ENCODE results near the gene SLC16A9. TPM values are rescaled to one million over a fixed set of nuclear protein-coding genes. Genes with fewer than 3 reads are reported as not detected.

Gene SLC16A9
- total RNA-seq, 4 donors from 2014 or later, result 35.6 to 63.8 (median 41.6) TPM

- 96 to 98% methylated on average over 1 of the region's 1 CpG for WGBS, 2 donors
Measured at GRCh38 chr10:59694936-59695335, 14.7 kb downstream of the SLC16A9 start.

GRCh38 chr10:59692113-59692512, 17.5 kb downstream of the SLC16A9 start:
- TF ChIP-seq POLR2A (IDR thresholded peaks at IDR 0.05), result no peak
- 92 to 94% methylated on average over 2 of the region's 2 CpGs for WGBS, 2 donors
- intact Hi-C loops (cut with DNase I), result no loop called here

More at GRCh38 chr10:59694936-59695335, 14.7 kb downstream of the SLC16A9 start:
- Histone ChIP-seq H3K27me3 (no peaks in the 10 kb centered on the region), H3K4me3 (replicated peaks in 1 of 3) (no peak overlapping the region), H3K4me1 (no peaks in the 10 kb centered on the region), H3K36me3 (no peaks in the 10 kb centered on the region), H3K27ac (no peak overlapping the region), H3K9me3 (no peaks in the 10 kb centered on the region)
- intact Hi-C loops (cut with DNase I), result no loop called here
- no peak for DNase-seq
- no peak for TF ChIP-seq POLR2A (IDR thresholded peaks at IDR 0.05)
- TF ChIP-seq, protein P1, sequence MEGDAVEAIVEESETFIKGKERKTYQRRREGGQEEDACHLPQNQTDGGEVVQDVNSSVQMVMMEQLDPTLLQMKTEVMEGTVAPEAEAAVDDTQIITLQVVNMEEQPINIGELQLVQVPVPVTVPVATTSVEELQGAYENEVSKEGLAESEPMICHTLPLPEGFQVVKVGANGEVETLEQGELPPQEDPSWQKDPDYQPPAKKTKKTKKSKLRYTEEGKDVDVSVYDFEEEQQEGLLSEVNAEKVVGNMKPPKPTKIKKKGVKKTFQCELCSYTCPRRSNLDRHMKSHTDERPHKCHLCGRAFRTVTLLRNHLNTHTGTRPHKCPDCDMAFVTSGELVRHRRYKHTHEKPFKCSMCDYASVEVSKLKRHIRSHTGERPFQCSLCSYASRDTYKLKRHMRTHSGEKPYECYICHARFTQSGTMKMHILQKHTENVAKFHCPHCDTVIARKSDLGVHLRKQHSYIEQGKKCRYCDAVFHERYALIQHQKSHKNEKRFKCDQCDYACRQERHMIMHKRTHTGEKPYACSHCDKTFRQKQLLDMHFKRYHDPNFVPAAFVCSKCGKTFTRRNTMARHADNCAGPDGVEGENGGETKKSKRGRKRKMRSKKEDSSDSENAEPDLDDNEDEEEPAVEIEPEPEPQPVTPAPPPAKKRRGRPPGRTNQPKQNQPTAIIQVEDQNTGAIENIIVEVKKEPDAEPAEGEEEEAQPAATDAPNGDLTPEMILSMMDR (IDR thresholded peaks at IDR 0.05), result no peak

GRCh38 chr10:59688921-59689351, 20.7 kb downstream of the SLC16A9 start:
- WGBS, 2 donors, result 83% methylated on average over 5 of the region's 5 CpGs

More at GRCh38 chr10:59692113-59692512, 17.5 kb downstream of the SLC16A9 start:
- H3K4me3 ChIP-seq (replicated peaks in 1 of 3), result no peak overlapping the region
- no peak for DNase-seq
- H3K36me3 ChIP-seq, result no peaks in the 10 kb centered on the region
- H3K9me3 ChIP-seq, result no peaks in the 10 kb centered on the region
- no peak overlapping the region for H3K27ac ChIP-seq
- no peaks in the 10 kb centered on the region for H3K27me3 ChIP-seq
- no peaks in the 10 kb centered on the region for H3K4me1 ChIP-seq

DNA sequence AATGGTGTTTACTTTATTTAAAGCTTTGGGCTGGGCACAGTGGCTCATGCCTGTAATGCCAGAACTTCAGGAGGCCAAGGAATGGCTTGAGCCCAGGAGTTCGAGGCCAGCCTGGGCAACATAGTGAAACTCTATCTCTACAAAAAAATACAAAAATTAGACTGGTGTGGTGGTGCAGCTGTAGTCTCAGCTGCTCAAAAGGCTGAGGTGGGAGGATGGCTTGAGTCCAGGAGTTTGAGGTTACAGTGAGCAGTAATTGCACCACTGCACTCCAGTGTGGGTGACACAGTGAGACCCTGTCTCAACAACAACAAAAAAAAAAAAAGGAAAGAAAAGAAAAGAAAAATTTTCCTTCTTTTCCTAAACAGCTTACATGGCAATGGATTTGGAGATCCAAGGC, 22.0 kb downstream of the SLC16A9 start:
- H3K27ac ChIP-seq, result no peak overlapping the region
- DNase-seq, result no peak
- no peak overlapping the region for H3K4me3 ChIP-seq (replicated peaks in 1 of 3)
- no peaks in the 10 kb centered on the region for H3K4me1 ChIP-seq
- H3K27me3 ChIP-seq, result no peaks in the 10 kb centered on the region
- TF ChIP-seq, protein P1 (IDR thresholded peaks at IDR 0.05), result no peak
- TF ChIP-seq POLR2A (IDR thresholded peaks at IDR 0.05), result no peak
- H3K36me3 ChIP-seq, result no peaks in the 10 kb centered on the region
- intact Hi-C loops (cut with DNase I), result no loop called here
- H3K9me3 ChIP-seq, result no peaks in the 10 kb centered on the region
- 91 to 97% methylated on average over 1 of the region's 1 CpG for WGBS, 2 donors

More at GRCh38 chr10:59688921-59689351, 20.7 kb downstream of the SLC16A9 start:
- H3K27me3 ChIP-seq, result no peaks in the 10 kb centered on the region
- H3K27ac ChIP-seq, result no peak overlapping the region
- H3K9me3 ChIP-seq, result no peaks in the 10 kb centered on the region
- intact Hi-C loops (cut with DNase I), result no loop called here
- no peaks in the 10 kb centered on the region for H3K36me3 ChIP-seq
- H3K4me3 ChIP-seq (replicated peaks in 1 of 3), result no peak overlapping the region
- no peak for TF ChIP-seq POLR2A (IDR thresholded peaks at IDR 0.05)
- TF ChIP-seq, protein P1 (IDR thresholded peaks at IDR 0.05), result no peak
- H3K4me1 ChIP-seq, result no peaks in the 10 kb centered on the region
- DNase-seq, result no peak

GRCh38 chr10:59684006-59684405, 25.6 kb downstream of the SLC16A9 start:
- Histone ChIP-seq H3K27ac (no peak overlapping the region), H3K9me3 (no peaks in the 10 kb centered on the region), H3K27me3 (no peaks in the 10 kb centered on the region), H3K4me3 (replicated peaks in 1 of 3) (no peak overlapping the region), H3K36me3 (no peaks in the 10 kb centered on the region), H3K4me1 (no peaks in the 10 kb centered on the region)
- TF ChIP-seq, protein P1 (IDR thresholded peaks at IDR 0.05), result no peak
- TF ChIP-seq POLR2A (IDR thresholded peaks at IDR 0.05), result no peak
- 93 to 95% methylated on average over 5 of the region's 5 CpGs for WGBS, 2 donors
- intact Hi-C loops (cut with DNase I), result no loop called here
- DNase-seq, result no peak

Data from thyroid gland (tissue), 4 donors.